Esophagus squamous epithelium (tissue), 5 donors: ENCODE data around the gene USP46. TPM values are rescaled to one million over a fixed set of nuclear protein-coding genes. Genes with fewer than 3 reads are reported as not detected.

ENCODE experiments used
- DNase-seq: peaks from one replicate; lab custom pipeline; 2025; lab: John Stamatoyannopoulos, UW
- H3K27ac ChIP-seq, 4 donors: fragments of 200-600 bp; sonication (generic); one replicate each; pipeline ENCODE4 v1.5.1; 2016 to 2019; ENCODE audit warnings: mild to moderate bottlenecking in 1 of 4
- H3K27me3 ChIP-seq, 4 donors: fragments of 200-600 bp; sonication (generic); 1 replicate in 3 of 4; 2 replicates in 1 of 4; pipeline versions ENCODE4 v1.5.1 to v1.6.0; 2017 to 2021; ENCODE audit warnings: antibody characterized with exemption in 1 of 4
- H3K36me3 ChIP-seq, 3 donors: fragments of 200-600 bp; sonication (generic); one replicate each; pipeline ENCODE4 v1.5.1; 2016 to 2019
- H3K4me1 ChIP-seq, 3 donors: fragments of 200-600 bp; sonication (generic); one replicate each; pipeline ENCODE4 v1.5.1; 2017 to 2019
- H3K4me3 ChIP-seq, 4 donors: fragments of 200-600 bp; sonication (generic); 1 replicate in 3 of 4; 2 replicates in 1 of 4; pipeline ENCODE4 v1.5.1; 2016 to 2019; ENCODE audit warnings: mild to moderate bottlenecking in 2 of 4, moderate library complexity in 1 of 4
- H3K9me3 ChIP-seq, 3 donors: fragments of 200-600 bp; sonication (generic); one replicate each; pipeline ENCODE4 v1.5.1; 2016 to 2019
- POLR2A ChIP-seq, 4 donors: fragments of 450-650 bp; IDR thresholded peaks; one replicate each; pipeline ENCODE4 v1.6.1; 2017; ENCODE audit warnings: antibody characterized with exemption in 4 of 4, mild to moderate bottlenecking in 4 of 4, moderate library complexity in 3 of 4
- WGBS, 2 donors: methylation state at CpG; one replicate each; pipeline ENCODE4 v1.1.5; 2018; 5-methylcytosine and 5-hydroxymethylcytosine counted together
- intact Hi-C: fragments of 100-400 bp; cut with DNase I; formaldehyde crosslinking; loops from one replicate; pipeline ENCODE4 v1.15.0; 2022
- total RNA-seq, 4 donors: library from RNA; depleted of rRNA; stranded (reverse); fragments of >200 nt; gene quantifications; one replicate each; pipeline ENCODE4 v1.1.0, GENCODE V29; 2016
- TF ChIP-seq, protein P1 (sequence below), 6 experiments: fragments of 450-650 bp in 4 of 6; fragments of 200-600 bp in 2 of 6; sonication (generic) in 2 of 6; IDR thresholded peaks; one replicate each; pipeline ENCODE4 v1.5.1; 2016 to 2019; ENCODE audit warnings: antibody characterized with exemption in 6 of 6, mild to moderate bottlenecking in 4 of 6, moderate library complexity in 4 of 6
- donor health status: DM: yes; HTN: yes; CAD: no.

The USP46 gene
- total RNA-seq, 4 donors from 2014 or later, result 12.0 to 22.1 (median 12.9) TPM

DNA sequence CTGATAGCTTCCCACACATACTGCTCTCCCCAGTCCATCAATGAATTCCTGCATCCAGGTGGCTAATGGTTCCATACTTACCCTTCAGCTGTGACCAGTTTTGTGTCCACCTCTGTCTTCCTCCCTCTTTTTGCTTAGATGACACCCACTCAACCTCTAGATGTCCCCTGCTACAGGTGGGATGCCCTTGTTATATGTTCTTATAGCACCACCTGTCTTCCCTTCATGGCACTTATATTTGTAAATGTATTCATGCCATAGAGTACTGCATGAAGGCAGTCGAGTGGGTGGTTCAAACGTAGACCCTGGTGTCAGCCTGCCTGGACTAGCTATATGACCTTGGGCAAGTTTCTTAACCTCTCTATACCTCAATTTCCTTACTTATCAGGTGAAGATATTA, 6.5 kb upstream of the USP46 start:
- Histone ChIP-seq H3K27ac (no peak overlapping the region), H3K4me3 (no peak overlapping the region), H3K27me3 (no peaks in the 10 kb centered on the region), H3K9me3 (no peaks in the 10 kb centered on the region), H3K36me3 (no peaks in the 10 kb centered on the region), H3K4me1 (peaks cover 0 to 10% (median 2%) of the 10 kb centered on the region in 3 donors)
- intact Hi-C loops, result no loop called here
- 23 to 27% methylated on average over 2 of the region's 2 CpGs for whole genome bisulfite sequencing, 2 donors
- TF ChIP-seq POLR2A (IDR thresholded peaks at IDR 0.05), result no peak
- TF ChIP-seq, protein P1, sequence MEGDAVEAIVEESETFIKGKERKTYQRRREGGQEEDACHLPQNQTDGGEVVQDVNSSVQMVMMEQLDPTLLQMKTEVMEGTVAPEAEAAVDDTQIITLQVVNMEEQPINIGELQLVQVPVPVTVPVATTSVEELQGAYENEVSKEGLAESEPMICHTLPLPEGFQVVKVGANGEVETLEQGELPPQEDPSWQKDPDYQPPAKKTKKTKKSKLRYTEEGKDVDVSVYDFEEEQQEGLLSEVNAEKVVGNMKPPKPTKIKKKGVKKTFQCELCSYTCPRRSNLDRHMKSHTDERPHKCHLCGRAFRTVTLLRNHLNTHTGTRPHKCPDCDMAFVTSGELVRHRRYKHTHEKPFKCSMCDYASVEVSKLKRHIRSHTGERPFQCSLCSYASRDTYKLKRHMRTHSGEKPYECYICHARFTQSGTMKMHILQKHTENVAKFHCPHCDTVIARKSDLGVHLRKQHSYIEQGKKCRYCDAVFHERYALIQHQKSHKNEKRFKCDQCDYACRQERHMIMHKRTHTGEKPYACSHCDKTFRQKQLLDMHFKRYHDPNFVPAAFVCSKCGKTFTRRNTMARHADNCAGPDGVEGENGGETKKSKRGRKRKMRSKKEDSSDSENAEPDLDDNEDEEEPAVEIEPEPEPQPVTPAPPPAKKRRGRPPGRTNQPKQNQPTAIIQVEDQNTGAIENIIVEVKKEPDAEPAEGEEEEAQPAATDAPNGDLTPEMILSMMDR (IDR thresholded peaks at IDR 0.05), result peak in 2 of 6 experiments; percentile 29 to 38
- DNase-seq, result no peak

DNA sequence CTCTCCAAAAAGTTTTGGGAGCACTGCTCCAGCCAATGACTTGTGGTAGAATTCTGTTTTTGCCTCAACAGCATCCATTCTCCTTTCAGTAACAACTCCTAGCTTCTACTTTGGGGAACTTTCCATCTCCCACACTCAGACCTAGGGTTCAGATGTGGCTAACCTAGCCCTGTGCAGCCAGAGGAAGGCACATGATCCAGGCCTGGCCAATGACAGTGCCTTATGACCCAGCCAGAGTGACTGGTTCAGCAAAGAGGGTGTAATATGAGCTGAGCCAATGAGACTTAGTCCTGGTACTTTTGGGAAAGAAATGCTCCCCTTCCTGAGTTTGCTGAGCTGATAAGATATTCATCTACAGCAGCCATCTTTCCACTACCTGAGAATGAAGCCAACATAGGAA, 5.4 kb upstream of the USP46 start:
- Histone ChIP-seq H3K27ac (no peak overlapping the region), H3K9me3 (no peaks in the 10 kb centered on the region), H3K4me1 (peaks cover 0 to 18% (median 8%) of the 10 kb centered on the region in 3 donors), H3K36me3 (no peaks in the 10 kb centered on the region), H3K4me3 (no peak overlapping the region), H3K27me3 (no peaks in the 10 kb centered on the region)
- no peak for TF ChIP-seq POLR2A (IDR thresholded peaks at IDR 0.05)
- TF ChIP-seq, protein P1 (IDR thresholded peaks at IDR 0.05), result no peak
- DNase-seq, result no peak
- intact Hi-C loops, result no loop called here

DNA sequence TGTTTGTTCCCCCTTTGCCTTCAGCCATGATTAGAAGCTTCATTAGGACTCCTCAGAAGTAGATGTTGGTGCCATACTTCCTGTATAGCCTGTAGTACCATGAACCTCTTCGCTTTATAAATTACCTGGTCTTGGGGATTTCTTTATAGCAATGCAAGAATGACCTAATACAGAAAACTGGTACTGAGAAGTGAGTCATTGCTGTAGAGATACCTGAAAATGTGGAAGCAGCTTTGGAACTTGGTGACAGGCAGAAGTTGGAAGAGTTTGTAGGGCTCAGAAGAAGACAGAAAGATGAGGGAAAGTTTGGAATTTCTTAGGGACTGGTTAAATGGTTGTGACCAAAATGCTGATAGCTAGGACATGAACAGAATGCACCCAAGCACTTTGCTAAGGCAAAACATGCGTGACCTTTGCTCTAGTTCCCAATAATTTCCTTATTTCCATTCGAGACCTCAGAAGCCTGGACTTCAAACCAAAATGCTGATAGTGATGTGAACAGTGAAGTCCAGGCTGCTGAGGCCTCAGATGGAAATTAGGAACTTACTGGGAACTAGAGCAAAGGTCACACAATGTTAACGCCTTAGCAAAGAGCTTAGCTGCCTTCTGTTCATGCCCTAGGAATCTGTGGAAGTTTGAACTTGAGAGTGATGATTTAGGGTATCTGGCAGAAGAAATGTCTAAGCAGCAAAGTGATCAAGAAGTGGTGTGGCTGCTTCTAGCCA, 3.0 kb upstream of the USP46 start:
- Histone ChIP-seq H3K36me3 (no peaks in the 10 kb centered on the region), H3K4me3 (no peak overlapping the region), H3K27me3 (no peaks in the 10 kb centered on the region), H3K27ac (no peak overlapping the region), H3K9me3 (no peaks in the 10 kb centered on the region), H3K4me1 (peaks cover 13 to 33% (median 20%) of the 10 kb centered on the region in 3 donors)
- TF ChIP-seq, protein P1 (IDR thresholded peaks at IDR 0.05), result no peak
- no peak for TF ChIP-seq POLR2A (IDR thresholded peaks at IDR 0.05)
- 64 to 83% methylated on average over 4 of the region's 4 CpGs for WGBS, 2 donors
- no peak for DNase-seq
- intact Hi-C loops, result no loop called here

DNA sequence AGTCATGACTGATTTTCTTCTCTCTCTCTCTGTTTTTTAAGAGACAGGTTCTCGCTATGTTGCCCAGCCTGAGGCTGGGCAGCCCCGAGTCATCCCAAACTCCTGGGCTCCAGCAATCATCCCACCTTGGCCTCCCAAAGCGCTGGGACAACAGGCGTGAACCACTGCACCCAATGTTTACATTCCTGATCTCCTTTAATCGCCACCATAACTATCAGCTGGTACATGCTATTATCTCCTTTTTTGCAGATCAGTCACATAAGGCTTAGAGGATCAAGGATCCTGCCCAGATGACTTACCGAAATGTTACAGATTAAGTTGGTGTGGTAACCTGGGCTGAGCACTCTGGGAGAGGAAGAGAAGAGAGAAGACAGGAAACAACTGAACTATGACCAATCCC, 1.5 kb upstream of the USP46 start:
- intact Hi-C loops, result no loop called here
- H3K9me3 ChIP-seq, result no peaks in the 10 kb centered on the region
- H3K36me3 ChIP-seq, result no peaks in the 10 kb centered on the region
- 77 to 81% methylated on average over 6 of the region's 6 CpGs for WGBS, 2 donors
- DNase-seq, result no peak
- no peaks in the 10 kb centered on the region for H3K27me3 ChIP-seq
- peak overlapping the region in 1 of 4 donors; percentile 98 for H3K27ac ChIP-seq
- no peak for TF ChIP-seq POLR2A (IDR thresholded peaks at IDR 0.05)
- TF ChIP-seq, protein P1 (IDR thresholded peaks at IDR 0.05), result no peak
- H3K4me3 ChIP-seq, result peak overlapping the region in 1 of 4 donors; percentile 93
- H3K4me1 ChIP-seq, result peaks cover 20 to 48% (median 24%) of the 10 kb centered on the region in 3 donors

DNA sequence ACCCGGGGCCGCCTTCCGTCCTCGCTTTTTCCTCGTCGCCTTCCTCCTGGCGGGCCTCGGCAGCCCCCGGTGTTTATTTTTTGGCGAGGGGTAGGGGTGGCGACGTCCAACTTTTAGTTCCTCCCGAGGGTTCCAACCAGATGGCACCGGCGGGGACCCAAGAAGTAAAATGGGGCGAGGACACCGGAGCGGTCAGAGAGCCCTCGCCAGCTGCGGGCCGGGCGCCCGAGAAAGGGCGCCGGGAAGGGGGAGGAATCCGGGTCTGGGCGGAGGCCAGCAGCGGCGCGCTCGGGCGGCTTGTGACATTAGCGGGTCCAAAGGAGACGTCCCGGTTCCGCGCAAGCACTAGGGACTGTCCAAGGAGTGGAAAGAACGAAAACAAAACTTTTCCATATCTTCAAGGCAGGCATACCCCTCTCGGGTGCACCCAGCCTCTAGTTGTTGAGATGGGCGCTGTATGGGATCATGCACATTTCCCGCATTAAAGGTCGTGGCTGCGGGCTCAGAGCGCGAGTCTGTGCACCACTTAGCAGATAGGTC, 691 bp upstream of the USP46 start:
- H3K4me3 ChIP-seq, result peak overlapping the region; percentile 64 to 93 (median 76)
- intact Hi-C loops, result no loop called here
- H3K9me3 ChIP-seq, result no peaks in the 10 kb centered on the region
- H3K4me1 ChIP-seq, result peaks cover 20 to 56% (median 28%) of the 10 kb centered on the region in 3 donors
- 1% methylated on average over 13 to 14 of the region's 45 CpGs for whole genome bisulfite sequencing, 2 donors
- H3K27me3 ChIP-seq, result no peaks in the 10 kb centered on the region
- H3K36me3 ChIP-seq, result no peaks in the 10 kb centered on the region
- H3K27ac ChIP-seq, result peak overlapping the region; percentile 91 to 98 (median 96)
- DNase-seq, result no peak
- no peak for TF ChIP-seq POLR2A (IDR thresholded peaks at IDR 0.05)
- TF ChIP-seq, protein P1 (IDR thresholded peaks at IDR 0.05), result no peak
